Measurements from ENCODE around the gene ADGRV1. TPM values are rescaled to one million over a fixed set of nuclear protein-coding genes. Genes with fewer than 3 reads are reported as not detected.

Gene ADGRV1
- total and polyA plus RNA-seq, 7 experiments from 2014 or later, result 0.32 to 1.1 TPM; not detected in 5

DNA sequence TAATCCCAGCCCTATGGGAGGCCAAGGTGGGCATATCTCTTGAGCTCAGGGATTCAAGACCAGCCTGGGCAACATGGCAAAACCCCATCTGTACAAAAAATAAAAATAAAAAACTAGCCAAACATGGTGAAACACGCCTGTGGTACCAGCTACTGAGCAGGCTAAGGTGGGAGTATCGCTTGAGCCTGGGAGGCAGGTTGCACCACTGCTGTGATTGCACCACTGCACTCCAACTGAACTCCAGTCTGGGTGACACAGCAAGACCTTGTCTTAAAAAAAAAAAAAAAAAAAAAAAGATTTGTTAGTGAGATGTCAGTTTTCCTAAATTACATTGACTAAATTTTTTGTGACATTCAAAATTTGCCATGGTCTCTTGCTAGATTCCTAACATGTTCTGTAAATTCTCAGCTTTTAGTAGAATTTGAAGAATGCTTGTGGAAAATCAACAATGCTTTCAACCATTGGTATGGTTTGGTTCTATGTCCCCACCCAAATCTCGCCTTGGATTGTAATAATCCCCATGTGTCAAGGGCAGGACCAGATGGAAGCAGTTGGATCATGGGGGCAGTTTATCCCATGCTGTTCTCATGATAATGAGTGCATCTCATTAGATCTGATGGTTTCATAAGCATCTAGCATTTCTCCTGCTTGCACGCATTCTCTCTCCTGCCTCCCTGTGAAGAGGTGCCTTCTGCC, 588.5 kb downstream of the ADGRV1 start:
- no peaks in the 10 kb centered on the region for H3K36me3 ChIP-seq (ENCODE audit: control insufficient read depth in 2 of 3, insufficient read depth in 3 of 3, low read length in 3 of 3)
- H3K27ac ChIP-seq (ENCODE audit: low read depth, low read length), result no peak overlapping the region
- no peaks in the 10 kb centered on the region for H3K9me3 ChIP-seq (ENCODE audit: control insufficient read depth in 2 of 3, low read length in 3 of 3)
- Mint-ChIP-seq H3K36me3 (peaks cover 0 to 3% (median 0%) of the 10 kb centered on the region in 5 donors), H3K4me1 (peaks cover 0 to 7% (median 0%) of the 10 kb centered on the region in 7 donors), H3K27ac (no peak overlapping the region), H3K27me3 (peaks cover 0 to 8% (median 0%) of the 10 kb centered on the region in 5 donors), H3K4me3 (no peak overlapping the region), H3K9me3 (peaks cover 0 to 8% (median 0%) of the 10 kb centered on the region in 11 donors)
- ATAC-seq, result peak; percentile 57
- intact Hi-C loops (cut with micrococcal nuclease), result no loop called here
- H3K27me3 ChIP-seq (ENCODE audit: control insufficient read depth in 2 of 2, insufficient read depth in 2 of 2, low read length in 2 of 2), result no peaks in the 10 kb centered on the region
- ChIA-PET CTCF (interaction anchor here (0.6 kb wide), 2 partner anchors 31 to 37 kb away, joined by 3 read pairs; no protein-coding TSS in a partner anchor), POLR2A (no interaction called here)
- H3K4me3 ChIP-seq (ENCODE audit: low read length), result no peak overlapping the region
- no peaks in the 10 kb centered on the region for H3K4me1 ChIP-seq (ENCODE audit: control insufficient read depth in 2 of 2, insufficient read depth in 2 of 2, low read length in 2 of 2)
- DNase-seq, result no peak

DNA sequence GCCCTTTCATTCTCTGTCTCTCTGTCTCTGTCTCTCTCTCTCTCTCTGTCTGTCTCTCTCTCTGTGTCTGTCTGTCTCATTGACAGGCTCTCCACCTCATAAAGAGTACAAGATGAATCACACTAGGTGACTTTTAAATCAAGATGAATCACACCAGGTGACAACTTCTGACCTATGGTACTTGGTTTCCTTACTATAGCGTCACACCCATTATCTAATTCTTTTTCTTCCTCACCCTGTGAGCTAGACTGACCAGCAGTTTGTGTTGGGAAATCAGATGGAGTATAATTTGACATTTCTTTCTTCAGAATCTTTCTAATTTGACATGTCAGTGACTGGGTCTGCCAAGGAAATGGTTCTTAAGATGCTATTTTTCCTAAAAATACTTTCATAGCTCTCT, 591.6 kb downstream of the ADGRV1 start:
- no peaks in the 10 kb centered on the region for H3K4me1 ChIP-seq (ENCODE audit: control insufficient read depth in 2 of 2, insufficient read depth in 2 of 2, low read length in 2 of 2)
- H3K27me3 Mint-ChIP-seq, result peaks cover 0 to 8% (median 0%) of the 10 kb centered on the region in 5 donors
- H3K4me3 Mint-ChIP-seq, result no peak overlapping the region
- H3K27me3 ChIP-seq (ENCODE audit: control insufficient read depth in 2 of 2, insufficient read depth in 2 of 2, low read length in 2 of 2), result no peaks in the 10 kb centered on the region
- H3K9me3 Mint-ChIP-seq, result peaks cover 0 to 8% (median 0%) of the 10 kb centered on the region in 11 donors
- H3K27ac Mint-ChIP-seq, result no peak overlapping the region
- no peak overlapping the region for H3K27ac ChIP-seq (ENCODE audit: low read depth, low read length)
- H3K4me3 ChIP-seq (ENCODE audit: low read length), result no peak overlapping the region
- intact Hi-C loops (cut with micrococcal nuclease), result no loop called here
- H3K9me3 ChIP-seq (ENCODE audit: control insufficient read depth in 2 of 3, low read length in 3 of 3), result no peaks in the 10 kb centered on the region
- no peaks in the 10 kb centered on the region for H3K36me3 ChIP-seq (ENCODE audit: control insufficient read depth in 2 of 3, insufficient read depth in 3 of 3, low read length in 3 of 3)
- ATAC-seq (no peak), DNase-seq (no peak)
- H3K36me3 Mint-ChIP-seq, result peaks cover 0 to 3% (median 0%) of the 10 kb centered on the region in 5 donors
- CTCF ChIA-PET, result no interaction called here
- POLR2A ChIA-PET, result no interaction called here
- peaks cover 0 to 2% (median 0%) of the 10 kb centered on the region in 7 donors for H3K4me1 Mint-ChIP-seq

DNA sequence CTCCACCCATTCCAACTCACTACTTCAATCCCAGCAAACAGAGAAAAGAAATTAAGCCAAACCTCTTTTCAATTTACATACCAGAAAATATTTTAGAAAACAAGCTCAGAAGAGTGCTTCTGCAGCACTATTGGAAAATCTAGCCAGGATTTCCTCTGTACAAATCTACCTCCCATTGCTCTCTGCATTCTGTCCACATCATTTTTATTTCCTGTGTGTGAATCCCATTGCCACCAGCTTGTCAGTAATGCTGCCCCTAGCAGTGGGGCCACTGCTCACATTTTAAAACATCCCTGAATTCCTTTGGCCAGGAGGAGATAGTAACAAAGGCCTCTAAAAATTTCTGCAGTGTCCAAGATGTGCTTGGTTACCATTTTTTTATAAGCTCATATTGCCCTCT, 592.0 kb downstream of the ADGRV1 start:
- ChIA-PET POLR2A (no interaction called here), CTCF (no interaction called here)
- H3K4me3 Mint-ChIP-seq, result no peak overlapping the region
- Histone ChIP-seq H3K9me3 (ENCODE audit: control insufficient read depth in 2 of 3, low read length in 3 of 3) (no peaks in the 10 kb centered on the region), H3K27ac (ENCODE audit: low read depth, low read length) (no peak overlapping the region), H3K27me3 (ENCODE audit: control insufficient read depth in 2 of 2, insufficient read depth in 2 of 2, low read length in 2 of 2) (no peaks in the 10 kb centered on the region), H3K4me3 (ENCODE audit: low read length) (no peak overlapping the region), H3K36me3 (ENCODE audit: control insufficient read depth in 2 of 3, insufficient read depth in 3 of 3, low read length in 3 of 3) (no peaks in the 10 kb centered on the region), H3K4me1 (ENCODE audit: control insufficient read depth in 2 of 2, insufficient read depth in 2 of 2, low read length in 2 of 2) (no peaks in the 10 kb centered on the region)
- peaks cover 0 to 2% (median 0%) of the 10 kb centered on the region in 7 donors for H3K4me1 Mint-ChIP-seq
- no peak overlapping the region for H3K27ac Mint-ChIP-seq
- no peak for ATAC-seq
- DNase-seq, result no peak
- peaks cover 0 to 8% (median 0%) of the 10 kb centered on the region in 5 donors for H3K27me3 Mint-ChIP-seq
- peaks cover 0 to 3% (median 0%) of the 10 kb centered on the region in 5 donors for H3K36me3 Mint-ChIP-seq
- H3K9me3 Mint-ChIP-seq, result peaks cover 0 to 8% (median 0%) of the 10 kb centered on the region in 11 donors
- intact Hi-C loops (cut with micrococcal nuclease), result no loop called here

DNA sequence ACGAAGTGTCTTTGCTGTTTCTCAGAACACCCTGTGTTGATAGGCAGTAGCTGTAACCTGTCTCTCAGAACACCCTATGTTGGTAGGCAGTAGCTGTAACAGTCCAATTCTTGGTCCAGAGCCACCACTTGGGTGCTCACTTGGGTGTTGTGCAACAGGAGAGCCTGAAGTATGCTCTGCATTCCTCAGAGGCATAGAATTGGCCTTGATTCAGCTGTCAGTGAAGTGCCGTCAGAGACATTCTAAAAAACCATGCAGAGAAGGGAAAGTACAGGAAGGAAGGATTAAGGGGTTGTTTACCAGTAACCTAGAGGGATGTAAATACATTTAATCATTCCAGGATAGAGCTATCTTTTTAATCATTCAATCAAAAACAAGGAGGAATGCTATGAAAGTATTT, 593.4 kb downstream of the ADGRV1 start:
- intact Hi-C loops (cut with micrococcal nuclease), result no loop called here
- peaks cover 0 to 3% (median 0%) of the 10 kb centered on the region in 5 donors for H3K36me3 Mint-ChIP-seq
- H3K9me3 ChIP-seq (ENCODE audit: control insufficient read depth in 2 of 3, low read length in 3 of 3), result no peaks in the 10 kb centered on the region
- no peak overlapping the region for H3K4me3 ChIP-seq (ENCODE audit: low read length)
- H3K4me1 ChIP-seq (ENCODE audit: control insufficient read depth in 2 of 2, insufficient read depth in 2 of 2, low read length in 2 of 2), result no peaks in the 10 kb centered on the region
- no peak overlapping the region for H3K27ac Mint-ChIP-seq
- DNase-seq, result no peak
- POLR2A ChIA-PET, result no interaction called here
- CTCF ChIA-PET, result interaction anchor here (0.6 kb wide), 1 partner anchor 36 kb away, joined by 7 read pairs; no protein-coding TSS in a partner anchor
- no peaks in the 10 kb centered on the region for H3K36me3 ChIP-seq (ENCODE audit: control insufficient read depth in 2 of 3, insufficient read depth in 3 of 3, low read length in 3 of 3)
- no peak for ATAC-seq
- H3K9me3 Mint-ChIP-seq, result peaks cover 0 to 8% (median 0%) of the 10 kb centered on the region in 11 donors
- H3K27me3 Mint-ChIP-seq, result peaks cover 0 to 4% (median 0%) of the 10 kb centered on the region in 5 donors
- no peaks in the 10 kb centered on the region for H3K27me3 ChIP-seq (ENCODE audit: control insufficient read depth in 2 of 2, insufficient read depth in 2 of 2, low read length in 2 of 2)
- peaks cover 0 to 2% (median 0%) of the 10 kb centered on the region in 7 donors for H3K4me1 Mint-ChIP-seq
- no peak overlapping the region for H3K4me3 Mint-ChIP-seq
- H3K27ac ChIP-seq (ENCODE audit: low read depth, low read length), result no peak overlapping the region

DNA sequence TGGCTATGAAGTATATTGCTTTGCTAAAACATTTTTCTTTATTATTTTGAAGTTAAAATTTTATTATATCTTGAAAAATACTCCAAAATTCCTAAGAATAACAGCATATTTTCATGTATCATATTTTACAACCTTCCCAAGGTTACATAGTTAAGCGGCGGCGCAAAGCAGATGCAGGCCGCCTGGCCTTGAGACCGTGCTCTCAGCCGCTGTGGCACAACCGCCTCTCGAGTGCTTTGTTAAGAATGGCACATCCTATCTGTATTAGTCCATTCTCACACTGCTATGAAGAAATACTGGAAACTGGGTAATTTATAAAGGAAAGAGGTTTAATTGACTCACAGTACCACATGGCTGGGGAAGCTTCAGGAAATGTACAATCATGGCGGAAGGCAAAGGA, 595.7 kb downstream of the ADGRV1 start:
- Histone ChIP-seq H3K9me3 (ENCODE audit: control insufficient read depth in 2 of 3, low read length in 3 of 3) (no peaks in the 10 kb centered on the region), H3K27ac (ENCODE audit: low read depth, low read length) (no peak overlapping the region), H3K27me3 (ENCODE audit: control insufficient read depth in 2 of 2, insufficient read depth in 2 of 2, low read length in 2 of 2) (no peaks in the 10 kb centered on the region), H3K4me1 (ENCODE audit: control insufficient read depth in 2 of 2, insufficient read depth in 2 of 2, low read length in 2 of 2) (no peaks in the 10 kb centered on the region), H3K4me3 (ENCODE audit: low read length) (no peak overlapping the region), H3K36me3 (ENCODE audit: control insufficient read depth in 2 of 3, insufficient read depth in 3 of 3, low read length in 3 of 3) (no peaks in the 10 kb centered on the region)
- Mint-ChIP-seq H3K27ac (no peak overlapping the region), H3K4me1 (peaks cover 0 to 5% (median 0%) of the 10 kb centered on the region in 7 donors), H3K36me3 (no peaks in the 10 kb centered on the region), H3K9me3 (peaks cover 0 to 2% (median 0%) of the 10 kb centered on the region in 11 donors), H3K27me3 (peaks cover 0 to 4% (median 0%) of the 10 kb centered on the region in 5 donors), H3K4me3 (no peak overlapping the region)
- ATAC-seq, result no peak
- no peak for DNase-seq
- POLR2A ChIA-PET, result no interaction called here
- intact Hi-C loops (cut with micrococcal nuclease), result no loop called here
- CTCF ChIA-PET, result no interaction called here

DNA sequence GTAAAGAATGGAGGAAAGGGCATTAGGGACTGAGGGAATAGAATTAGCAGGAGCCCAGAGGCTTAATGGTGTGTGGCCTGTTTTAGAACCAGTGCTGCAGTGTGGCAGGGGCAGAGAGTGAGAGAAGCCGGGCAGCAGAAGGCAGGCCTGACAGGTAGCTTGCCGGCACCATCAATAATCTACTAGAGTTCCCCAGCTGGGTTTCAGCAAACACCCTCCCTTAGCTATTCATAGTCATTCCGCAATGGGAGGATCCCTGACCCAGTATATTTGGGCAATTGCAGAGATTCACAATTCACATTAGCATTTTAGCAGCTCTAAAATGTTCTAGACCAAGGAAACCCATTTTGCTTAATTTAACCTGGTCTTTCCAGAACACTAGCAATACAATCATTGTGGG, 596.7 kb downstream of the ADGRV1 start:
- no peaks in the 10 kb centered on the region for H3K36me3 ChIP-seq (ENCODE audit: control insufficient read depth in 2 of 3, insufficient read depth in 3 of 3, low read length in 3 of 3)
- Mint-ChIP-seq H3K4me3 (no peak overlapping the region), H3K36me3 (no peaks in the 10 kb centered on the region), H3K27ac (no peak overlapping the region), H3K27me3 (peaks cover 0 to 2% (median 0%) of the 10 kb centered on the region in 5 donors), H3K9me3 (no peaks in the 10 kb centered on the region), H3K4me1 (peaks cover 0 to 5% (median 0%) of the 10 kb centered on the region in 7 donors)
- no peak for DNase-seq
- no peak overlapping the region for H3K4me3 ChIP-seq (ENCODE audit: low read length)
- ATAC-seq, result no peak
- ChIA-PET POLR2A (no interaction called here), CTCF (interaction anchor here (1.0 kb wide), 1 partner anchor 13 kb away, joined by 3 read pairs; no protein-coding TSS in a partner anchor)
- intact Hi-C loops (cut with micrococcal nuclease), result no loop called here
- no peaks in the 10 kb centered on the region for H3K4me1 ChIP-seq (ENCODE audit: control insufficient read depth in 2 of 2, insufficient read depth in 2 of 2, low read length in 2 of 2)
- no peak overlapping the region for H3K27ac ChIP-seq (ENCODE audit: low read depth, low read length)
- H3K27me3 ChIP-seq (ENCODE audit: control insufficient read depth in 2 of 2, insufficient read depth in 2 of 2, low read length in 2 of 2), result no peaks in the 10 kb centered on the region
- H3K9me3 ChIP-seq (ENCODE audit: control insufficient read depth in 2 of 3, low read length in 3 of 3), result no peaks in the 10 kb centered on the region

DNA sequence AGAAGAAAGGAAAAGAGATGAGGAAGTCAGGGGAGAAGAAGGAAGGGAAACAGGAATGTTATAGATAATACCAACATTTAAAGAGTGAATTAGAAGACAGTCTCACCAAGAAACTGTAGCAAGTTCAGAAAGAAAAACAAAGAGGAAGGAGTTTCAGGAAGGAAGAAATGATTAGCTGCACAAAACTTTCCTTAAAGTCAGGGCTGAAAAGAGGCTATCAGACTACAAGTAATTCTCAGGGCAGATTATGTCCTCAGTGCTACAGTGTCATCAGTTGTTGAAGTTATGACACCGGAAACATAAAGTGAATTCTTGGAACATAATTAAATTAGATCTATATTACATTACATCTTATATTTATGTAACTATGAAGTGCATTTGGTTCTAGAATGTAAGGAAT, 597.6 kb downstream of the ADGRV1 start:
- ATAC-seq, result no peak
- no peak overlapping the region for H3K4me3 ChIP-seq (ENCODE audit: low read length)
- intact Hi-C loops (cut with micrococcal nuclease), result no loop called here
- DNase-seq, result no peak
- Mint-ChIP-seq H3K27me3 (peaks cover 0 to 2% (median 0%) of the 10 kb centered on the region in 5 donors), H3K27ac (no peak overlapping the region), H3K36me3 (no peaks in the 10 kb centered on the region), H3K9me3 (no peaks in the 10 kb centered on the region), H3K4me1 (peaks cover 0 to 5% (median 0%) of the 10 kb centered on the region in 7 donors), H3K4me3 (no peak overlapping the region)
- H3K27ac ChIP-seq (ENCODE audit: low read depth, low read length), result no peak overlapping the region
- no peaks in the 10 kb centered on the region for H3K9me3 ChIP-seq (ENCODE audit: control insufficient read depth in 2 of 3, low read length in 3 of 3)
- H3K36me3 ChIP-seq (ENCODE audit: control insufficient read depth in 2 of 3, insufficient read depth in 3 of 3, low read length in 3 of 3), result no peaks in the 10 kb centered on the region
- CTCF ChIA-PET, result interaction anchor here (1.0 kb wide), 1 partner anchor 14 kb away, joined by 3 read pairs; no protein-coding TSS in a partner anchor
- H3K27me3 ChIP-seq (ENCODE audit: control insufficient read depth in 2 of 2, insufficient read depth in 2 of 2, low read length in 2 of 2), result no peaks in the 10 kb centered on the region
- POLR2A ChIA-PET, result no interaction called here
- no peaks in the 10 kb centered on the region for H3K4me1 ChIP-seq (ENCODE audit: control insufficient read depth in 2 of 2, insufficient read depth in 2 of 2, low read length in 2 of 2)

Measured in naive thymus-derived CD4-positive, alpha-beta T cell (primary cell).